ENCODE data around the gene POLRMT. TPM values are rescaled to one million over a fixed set of nuclear protein-coding genes. Genes with fewer than 3 reads are reported as not detected.

The POLRMT gene
- total RNA-seq, 4 donors from 2014 or later, result 22.1 to 39.5 (median 28.1) TPM

DNA sequence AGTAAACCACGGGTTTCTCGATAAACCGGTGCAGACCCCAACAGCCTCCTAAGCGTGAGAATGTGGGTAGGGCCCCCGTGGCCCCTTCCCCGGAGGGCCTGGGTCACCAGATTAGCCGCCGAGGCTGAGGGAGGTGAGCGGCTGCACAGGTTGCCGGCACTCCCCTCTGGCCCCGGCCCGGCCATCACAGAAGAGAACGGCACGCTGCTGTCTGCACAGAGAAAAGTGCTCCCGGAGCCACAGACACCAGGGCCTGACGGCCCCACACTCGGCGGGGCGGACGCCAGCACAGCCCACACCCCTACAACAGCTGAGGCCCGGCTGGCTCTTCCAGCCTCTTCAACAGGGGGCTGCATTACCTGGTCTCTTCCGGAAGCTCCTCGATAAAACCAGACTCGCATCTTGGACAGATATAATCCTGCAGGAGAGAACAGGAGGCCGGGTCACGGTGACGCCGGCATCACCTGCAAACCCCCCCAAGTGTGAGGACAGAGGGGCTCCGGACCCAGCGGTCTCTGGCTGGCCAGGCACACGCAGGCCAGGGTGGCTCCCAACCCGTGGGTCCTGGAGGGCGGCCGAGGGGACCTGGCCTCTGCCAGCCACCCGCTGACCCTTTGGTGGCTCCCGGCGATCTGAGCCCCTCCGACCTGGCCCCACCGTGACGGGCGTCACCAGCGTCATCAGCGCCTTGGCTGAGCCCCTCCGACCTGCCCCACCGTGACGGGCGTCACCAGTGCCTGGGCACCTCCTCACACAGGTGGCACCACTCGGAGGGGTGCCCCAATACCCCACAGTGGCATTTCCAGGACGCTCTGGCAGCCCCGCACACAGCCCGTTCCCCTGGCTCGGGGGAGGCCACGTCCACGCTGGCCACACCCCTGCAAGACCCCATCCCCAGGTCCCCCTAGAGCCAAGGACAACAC, 19.4 kb upstream of the POLRMT start:
- TF ChIP-seq, protein P1, sequence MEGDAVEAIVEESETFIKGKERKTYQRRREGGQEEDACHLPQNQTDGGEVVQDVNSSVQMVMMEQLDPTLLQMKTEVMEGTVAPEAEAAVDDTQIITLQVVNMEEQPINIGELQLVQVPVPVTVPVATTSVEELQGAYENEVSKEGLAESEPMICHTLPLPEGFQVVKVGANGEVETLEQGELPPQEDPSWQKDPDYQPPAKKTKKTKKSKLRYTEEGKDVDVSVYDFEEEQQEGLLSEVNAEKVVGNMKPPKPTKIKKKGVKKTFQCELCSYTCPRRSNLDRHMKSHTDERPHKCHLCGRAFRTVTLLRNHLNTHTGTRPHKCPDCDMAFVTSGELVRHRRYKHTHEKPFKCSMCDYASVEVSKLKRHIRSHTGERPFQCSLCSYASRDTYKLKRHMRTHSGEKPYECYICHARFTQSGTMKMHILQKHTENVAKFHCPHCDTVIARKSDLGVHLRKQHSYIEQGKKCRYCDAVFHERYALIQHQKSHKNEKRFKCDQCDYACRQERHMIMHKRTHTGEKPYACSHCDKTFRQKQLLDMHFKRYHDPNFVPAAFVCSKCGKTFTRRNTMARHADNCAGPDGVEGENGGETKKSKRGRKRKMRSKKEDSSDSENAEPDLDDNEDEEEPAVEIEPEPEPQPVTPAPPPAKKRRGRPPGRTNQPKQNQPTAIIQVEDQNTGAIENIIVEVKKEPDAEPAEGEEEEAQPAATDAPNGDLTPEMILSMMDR (IDR thresholded peaks at IDR 0.05), result no peak
- TF ChIP-seq POLR2A (IDR thresholded peaks at IDR 0.05) (no peak), POLR2AphosphoS5 (IDR thresholded peaks at IDR 0.05) (no peak), EP300 (IDR thresholded peaks at IDR 0.05) (no peak)
- WGBS, 2 donors (ENCODE audit: low coverage in 1 of 2), result 96% methylated on average over 9 of the region's 54 CpGs; no CpG with 5 or more reads in 1 of the 2 donors
- H3K36me3 ChIP-seq, result peaks cover 0 to 89% of the 10 kb centered on the region in 2 donors

DNA sequence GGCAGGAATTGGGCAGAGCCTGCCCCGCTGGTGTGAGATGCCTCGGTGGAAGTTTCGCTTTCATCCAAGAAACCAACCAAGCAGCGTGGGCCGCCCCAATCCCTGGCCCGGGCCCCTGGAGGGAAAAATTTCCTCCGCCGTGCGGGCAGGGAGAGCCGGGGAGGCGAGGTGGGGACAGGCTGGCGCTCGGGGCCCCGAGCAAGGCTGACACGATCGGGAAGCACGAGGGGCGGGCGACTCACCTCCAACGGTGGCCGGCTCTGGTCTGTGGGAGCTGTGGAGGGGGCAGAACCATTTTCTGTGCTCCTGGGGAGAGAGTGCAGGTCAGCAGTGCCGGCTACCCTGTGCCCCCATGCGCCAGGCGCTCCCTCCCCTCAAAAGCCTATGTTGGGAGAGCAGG, 18.7 kb upstream of the POLRMT start:
- H3K36me3 ChIP-seq, result peaks cover 0 to 92% of the 10 kb centered on the region in 2 donors
- WGBS, 2 donors (ENCODE audit: low coverage in 1 of 2), result 89% methylated on average over 1 of the region's 24 CpGs; no CpG with 5 or more reads in 1 of the 2 donors

More for the DNA sequence above, 19.4 kb upstream of the POLRMT start:
- peaks cover 0 to 33% (median 10%) of the 10 kb centered on the region in 3 donors for H3K4me1 ChIP-seq
- no peak for ATAC-seq
- no peaks in the 10 kb centered on the region for H3K27me3 ChIP-seq
- no peak overlapping the region for H3K4me3 ChIP-seq
- H3K9me3 ChIP-seq, result no peaks in the 10 kb centered on the region
- no peak overlapping the region for H3K27ac ChIP-seq

DNA sequence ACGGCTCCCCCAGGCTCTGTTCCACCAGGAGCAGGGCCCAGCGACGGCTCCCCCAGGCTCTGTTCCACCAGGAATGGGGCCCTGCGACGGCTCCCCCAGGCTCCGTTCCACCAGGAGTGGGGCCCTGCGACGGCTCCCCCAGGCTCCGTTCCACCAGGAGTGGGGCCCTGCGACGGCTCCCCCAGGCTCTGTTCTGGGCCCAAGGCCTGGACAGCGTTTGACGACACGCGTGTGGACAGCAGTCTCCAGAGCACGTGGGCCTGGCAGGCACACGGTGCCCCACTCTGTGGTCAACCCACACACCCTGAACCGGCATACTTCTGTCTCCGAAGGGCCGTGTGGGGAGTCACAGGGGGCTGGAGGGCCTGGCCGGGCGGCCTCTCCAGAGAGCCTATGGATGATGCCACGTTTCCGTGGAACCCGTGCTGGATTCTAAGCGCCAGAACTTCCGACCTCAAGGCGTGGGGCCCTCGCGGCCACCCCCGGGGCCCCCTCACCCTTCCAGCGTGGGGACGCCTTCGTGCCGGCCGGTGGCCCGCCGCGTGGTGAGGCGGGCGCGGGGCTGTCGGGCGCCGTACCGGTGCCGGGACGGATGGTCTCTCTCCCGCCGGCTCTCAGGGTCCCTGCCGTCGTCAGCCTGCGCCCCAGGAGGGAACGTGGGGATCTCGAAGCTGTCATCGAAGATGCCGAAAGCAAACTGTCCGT, 17.9 kb upstream of the POLRMT start:
- no peak overlapping the region for H3K27ac ChIP-seq
- no peaks in the 10 kb centered on the region for H3K9me3 ChIP-seq
- WGBS, 2 donors (ENCODE audit: low coverage in 1 of 2), result 97% methylated on average over 7 of the region's 58 CpGs; no CpG with 5 or more reads in 1 of the 2 donors
- no peak for TF ChIP-seq POLR2AphosphoS5 (IDR thresholded peaks at IDR 0.05)
- TF ChIP-seq EP300 (IDR thresholded peaks at IDR 0.05), result no peak
- TF ChIP-seq, protein P1 (IDR thresholded peaks at IDR 0.05), result no peak
- TF ChIP-seq POLR2A (IDR thresholded peaks at IDR 0.05), result no peak
- no peak overlapping the region for H3K4me3 ChIP-seq
- peaks cover 0 to 18% (median 0%) of the 10 kb centered on the region in 3 donors for H3K4me1 ChIP-seq
- ATAC-seq, result no peak
- no peaks in the 10 kb centered on the region for H3K27me3 ChIP-seq
- H3K36me3 ChIP-seq, result peaks cover 0 to 96% of the 10 kb centered on the region in 2 donors

More for the DNA sequence above, 18.7 kb upstream of the POLRMT start:
- TF ChIP-seq, protein P1 (IDR thresholded peaks at IDR 0.05), result no peak
- no peak for TF ChIP-seq POLR2A (IDR thresholded peaks at IDR 0.05)
- no peaks in the 10 kb centered on the region for H3K27me3 ChIP-seq
- no peak overlapping the region for H3K27ac ChIP-seq
- ATAC-seq, result no peak
- peaks cover 0 to 26% (median 5%) of the 10 kb centered on the region in 3 donors for H3K4me1 ChIP-seq
- H3K9me3 ChIP-seq, result no peaks in the 10 kb centered on the region
- H3K4me3 ChIP-seq, result no peak overlapping the region

DNA sequence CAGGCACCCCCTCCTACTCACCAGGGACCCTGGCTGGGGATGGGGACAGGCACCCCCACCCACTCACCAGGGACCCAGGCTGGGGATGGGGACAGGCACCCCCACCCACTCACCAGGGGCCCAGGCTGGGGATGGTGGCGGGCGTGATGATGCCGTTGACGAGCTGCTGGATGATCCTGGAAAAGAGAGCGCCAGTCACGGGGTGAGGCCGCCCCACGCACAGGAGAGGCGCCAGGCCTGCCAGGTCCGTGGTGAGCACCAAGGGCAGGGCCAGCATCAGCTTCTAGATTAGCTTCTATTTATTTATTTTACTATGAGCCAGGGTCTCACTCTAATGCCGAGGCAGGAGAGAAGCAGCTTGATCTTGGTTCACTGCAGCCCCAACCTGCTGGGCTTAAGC, 16.8 kb upstream of the POLRMT start:
- peaks cover 0 to 95% of the 10 kb centered on the region in 2 donors for H3K36me3 ChIP-seq
- no peak for TF ChIP-seq POLR2AphosphoS5 (IDR thresholded peaks at IDR 0.05)
- TF ChIP-seq, protein P1 (IDR thresholded peaks at IDR 0.05), result no peak
- no peak for TF ChIP-seq POLR2A (IDR thresholded peaks at IDR 0.05)
- TF ChIP-seq EP300 (IDR thresholded peaks at IDR 0.05), result no peak
- WGBS, 2 donors (ENCODE audit: low coverage in 1 of 2), result 80 to 83% methylated on average over 1 to 9 of the region's 11 CpGs

More for the DNA sequence above, 16.8 kb upstream of the POLRMT start:
- H3K27me3 ChIP-seq, result no peaks in the 10 kb centered on the region
- H3K4me3 ChIP-seq, result no peak overlapping the region
- H3K9me3 ChIP-seq, result no peaks in the 10 kb centered on the region
- peaks cover 0 to 7% (median 0%) of the 10 kb centered on the region in 3 donors for H3K4me1 ChIP-seq
- no peak for ATAC-seq
- no peak overlapping the region for H3K27ac ChIP-seq
